GM12878 (cell line): ENCODE measurements around the gene ULK4.

Source experiments
- CTCF ChIP-seq, 3 experiments: IDR thresholded peaks in 2 of 3; conservative IDR thresholded peaks in 1 of 3; 2 replicates each; pipeline ENCODE4 v1.5.1; 2011; ENCODE audit warnings: low read depth in 3 of 3, low read length in 3 of 3, mild to moderate bottlenecking in 3 of 3, control low read depth in 2 of 3, moderate library complexity in 2 of 3, inconsistent platforms in 1 of 3, mixed read lengths in 1 of 3; ENCODE audit not compliant: control insufficient read depth in 2 of 3, insufficient read depth in 1 of 3; ENCODE audit errors: extremely low read depth in 1 of 3
- EGR1 ChIP-seq, 2 experiments: IDR thresholded peaks; 1 replicate in 1 of 2; 2 replicates in 1 of 2; pipeline ENCODE4 v1.6.1; 2011 to 2012; ENCODE audit warnings: low read depth in 2 of 2, low read length in 2 of 2, borderline replicate concordance in 1 of 2, mild to moderate bottlenecking in 1 of 2, moderate library complexity in 1 of 2
- IRF5 ChIP-seq: fragments of 450-650 bp; IDR thresholded peaks from 2 replicates; pipeline ENCODE4 v1.6.1; 2017; ENCODE audit warnings: borderline replicate concordance
- POLR2AphosphoS2 ChIP-seq: IDR thresholded peaks from 2 replicates; pipeline ENCODE4 v1.6.1; 2011; ENCODE audit warnings: low read depth, mild to moderate bottlenecking, low read length, improper control_type of control experiment, moderate library complexity
- ZSCAN29 ChIP-seq: fragments of 450-650 bp; IDR thresholded peaks from 2 replicates; pipeline ENCODE4 v1.6.1; 2017; ENCODE audit warnings: mild to moderate bottlenecking, moderate library complexity

- TF ChIP-seq IRF5 (no peak), CTCF (IDR thresholded peaks at IDR 0.05 in 2 of 3, conservative IDR thresholded peaks at IDR 0.05 in 1 of 3; ENCODE audit: control insufficient read depth in 2 of 3, extremely low read depth in 1 of 3, insufficient read depth in 1 of 3, low read depth in 3 of 3, low read length in 3 of 3) (no peak), POLR2AphosphoS2 (no peak), EGR1 (IDR thresholded peaks at IDR 0.05; ENCODE audit: borderline replicate concordance in 1 of 2, low read depth in 2 of 2, low read length in 2 of 2) (no peak), ZSCAN29 (no peak)
Measured at GRCh38 chr3:41265011-41265545, 696.8 kb downstream of the ULK4 start.
